Stimulated activated CD8-positive, alpha-beta memory T cell treated with anti-CD3 and anti-CD28 coated beads, Interleukin-7, amount 100 ng/mL, for 1 hour (primary cell): ENCODE data around the gene RRP9.
"Not testable (repeated sequence)": the region's sequence is repeated elsewhere in the genome, so short reads cannot be mapped to it uniquely, and the experiment has no call there.

Source experiments
- DNase-seq, 2 donors: peaks; one replicate each; pipeline ENCODE4 v3.0.0-alpha.2; 2020; ENCODE audit warnings: low read depth in 2 of 2

The RRP9 gene, protein sequence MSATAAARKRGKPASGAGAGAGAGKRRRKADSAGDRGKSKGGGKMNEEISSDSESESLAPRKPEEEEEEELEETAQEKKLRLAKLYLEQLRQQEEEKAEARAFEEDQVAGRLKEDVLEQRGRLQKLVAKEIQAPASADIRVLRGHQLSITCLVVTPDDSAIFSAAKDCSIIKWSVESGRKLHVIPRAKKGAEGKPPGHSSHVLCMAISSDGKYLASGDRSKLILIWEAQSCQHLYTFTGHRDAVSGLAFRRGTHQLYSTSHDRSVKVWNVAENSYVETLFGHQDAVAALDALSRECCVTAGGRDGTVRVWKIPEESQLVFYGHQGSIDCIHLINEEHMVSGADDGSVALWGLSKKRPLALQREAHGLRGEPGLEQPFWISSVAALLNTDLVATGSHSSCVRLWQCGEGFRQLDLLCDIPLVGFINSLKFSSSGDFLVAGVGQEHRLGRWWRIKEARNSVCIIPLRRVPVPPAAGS

GRCh38 chr3:51941798-51942602 lies at the start of gene RRP9, which contains the start of gene PARP3:
Gene RRP9, minus strand, starts transcription at chr3:51941904. Its CDS starts 37 bp downstream, at chr3:51941867.
Gene PARP3, plus strand, starts transcription at chr3:51942363. Its CDS starts 993 bp downstream, at chr3:51943356.
- DNase-seq = peak; percentile 98

DNA sequence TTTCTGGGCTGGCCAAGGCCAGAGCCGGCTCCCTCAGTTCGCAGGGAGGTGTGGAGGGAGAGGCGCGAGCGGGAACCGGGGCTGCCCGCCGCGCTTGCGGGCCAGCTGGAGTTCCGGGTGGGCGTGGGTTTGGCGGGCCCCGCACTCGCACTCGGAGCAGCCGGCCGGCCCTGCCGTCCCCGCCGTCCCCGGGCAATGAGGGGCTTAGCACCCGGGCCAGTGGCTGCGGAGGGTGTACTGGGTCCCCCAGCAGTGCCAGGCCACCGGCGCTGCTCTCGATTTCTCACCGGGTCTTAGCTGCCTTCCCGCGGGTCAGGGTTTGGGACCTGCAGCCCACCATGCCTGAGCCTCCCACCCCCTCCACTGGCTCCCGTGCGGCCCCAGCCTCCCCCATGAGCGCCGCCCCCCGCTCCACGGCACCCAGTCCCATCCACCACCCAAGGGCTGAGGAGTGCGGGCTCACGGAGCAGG lies 48.8 kb upstream of the RRP9 start:
- not testable (repeated sequence) for DNase-seq

DNA sequence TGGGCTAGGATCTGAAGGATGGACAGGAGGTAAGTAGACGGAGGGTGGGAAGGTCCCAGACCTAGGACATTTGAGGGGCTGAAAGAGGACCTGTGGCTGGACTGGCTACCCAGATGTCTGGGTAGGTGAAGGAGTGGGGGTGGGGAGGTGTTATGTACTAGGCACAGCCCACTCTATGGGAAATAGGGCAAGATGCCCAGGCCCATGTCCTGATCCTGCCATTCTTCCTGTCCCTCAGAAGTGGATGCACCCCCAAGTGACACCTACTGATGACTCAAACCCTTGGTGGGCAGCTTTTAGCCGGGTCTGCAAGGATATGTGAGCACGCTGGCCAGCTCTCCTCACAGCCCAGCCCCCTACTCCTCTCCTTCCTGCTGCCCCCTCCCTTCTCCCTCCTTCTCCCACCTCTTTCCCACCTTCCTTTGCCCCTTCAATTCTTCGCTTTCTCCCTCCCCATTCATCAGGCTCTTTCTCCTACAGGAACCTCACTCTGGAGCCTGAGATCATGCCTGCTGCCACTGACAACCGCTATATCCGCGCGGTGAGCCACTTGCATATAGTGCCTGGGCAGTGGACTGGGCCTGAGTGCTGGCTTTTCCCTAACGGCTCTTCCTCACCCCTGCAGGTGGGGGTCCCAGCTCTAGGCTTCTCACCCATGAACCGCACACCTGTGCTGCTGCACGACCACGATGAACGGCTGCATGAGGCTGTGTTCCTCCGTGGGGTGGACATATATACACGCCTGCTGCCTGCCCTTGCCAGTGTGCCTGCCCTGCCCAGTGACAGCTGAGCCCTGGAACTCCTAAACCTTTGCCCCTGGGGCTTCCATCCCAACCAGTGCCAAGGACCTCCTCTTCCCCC lies 46.8 kb upstream of the RRP9 start:
- DNase-seq = no peak

GRCh38 chr3:51987568-51987967 lies 45.9 kb upstream of the RRP9 start:
- no peak for DNase-seq

- no peak for DNase-seq
Observed at GRCh38 chr3:51986010-51986947, 44.6 kb upstream of the RRP9 start.

DNA sequence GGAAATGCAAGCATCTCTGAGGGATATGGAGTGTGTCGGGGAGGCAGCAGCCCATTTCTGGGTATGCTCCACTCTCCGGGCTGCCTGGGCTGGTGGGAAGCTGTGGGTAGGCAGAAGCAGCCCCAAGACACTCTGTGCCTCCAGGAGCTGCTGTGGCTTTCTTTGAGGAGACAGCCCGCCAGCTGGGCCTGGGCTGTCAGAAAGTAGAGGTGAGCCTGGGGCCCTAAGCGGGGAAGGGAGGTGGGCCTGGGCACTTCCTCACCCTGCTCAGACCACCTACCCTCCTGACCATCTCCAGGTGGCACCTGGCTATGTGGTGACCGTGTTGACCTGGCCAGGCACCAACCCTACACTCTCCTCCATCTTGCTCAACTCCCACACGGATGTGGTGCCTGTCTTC lies 43.4 kb upstream of the RRP9 start:
- DNase-seq = no peak

- no peak for DNase-seq
Observed at GRCh38 chr3:51984269-51984647, 42.6 kb upstream of the RRP9 start.

GRCh38 chr3:51983578-51984268 lies 42.0 kb upstream of the RRP9 start:
- no peak for DNase-seq

GRCh38 chr3:51982838-51983577 lies 41.3 kb upstream of the RRP9 start, which contains the start of gene ACY1:
Gene ACY1, plus strand, starts transcription at chr3:51983535. Its CDS starts 530 bp downstream, at chr3:51984065.
- peak; percentile 27 to 34 for DNase-seq

DNA sequence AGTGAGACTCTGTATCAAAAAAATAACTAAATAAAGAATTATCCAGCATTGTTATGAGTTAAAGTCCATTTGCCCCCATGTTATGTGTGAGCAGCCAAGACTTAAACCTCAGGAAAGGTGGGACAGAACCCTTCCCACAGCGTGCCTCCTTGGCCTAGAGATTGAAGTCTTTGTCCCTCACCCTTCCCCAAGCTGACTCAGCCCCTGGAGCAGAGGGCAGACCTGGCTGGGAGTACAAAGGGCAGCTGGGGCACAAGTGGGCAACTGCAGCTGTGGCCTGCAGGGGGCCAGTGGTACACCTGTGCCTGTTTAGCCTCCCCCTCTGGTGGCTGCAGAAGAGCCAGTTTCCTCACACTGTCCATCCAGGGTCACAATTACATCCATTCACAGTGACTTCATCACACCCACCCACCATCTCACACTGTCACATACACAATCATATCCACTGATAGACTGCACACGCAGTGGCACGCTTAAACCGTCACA lies 40.7 kb upstream of the RRP9 start:
- no peak for DNase-seq

- DNase-seq = no peak
Observed at GRCh38 chr3:51980253-51980652, 38.5 kb upstream of the RRP9 start.

- DNase-seq = no peak
Observed at GRCh38 chr3:51978143-51978502, 36.4 kb upstream of the RRP9 start.

DNA sequence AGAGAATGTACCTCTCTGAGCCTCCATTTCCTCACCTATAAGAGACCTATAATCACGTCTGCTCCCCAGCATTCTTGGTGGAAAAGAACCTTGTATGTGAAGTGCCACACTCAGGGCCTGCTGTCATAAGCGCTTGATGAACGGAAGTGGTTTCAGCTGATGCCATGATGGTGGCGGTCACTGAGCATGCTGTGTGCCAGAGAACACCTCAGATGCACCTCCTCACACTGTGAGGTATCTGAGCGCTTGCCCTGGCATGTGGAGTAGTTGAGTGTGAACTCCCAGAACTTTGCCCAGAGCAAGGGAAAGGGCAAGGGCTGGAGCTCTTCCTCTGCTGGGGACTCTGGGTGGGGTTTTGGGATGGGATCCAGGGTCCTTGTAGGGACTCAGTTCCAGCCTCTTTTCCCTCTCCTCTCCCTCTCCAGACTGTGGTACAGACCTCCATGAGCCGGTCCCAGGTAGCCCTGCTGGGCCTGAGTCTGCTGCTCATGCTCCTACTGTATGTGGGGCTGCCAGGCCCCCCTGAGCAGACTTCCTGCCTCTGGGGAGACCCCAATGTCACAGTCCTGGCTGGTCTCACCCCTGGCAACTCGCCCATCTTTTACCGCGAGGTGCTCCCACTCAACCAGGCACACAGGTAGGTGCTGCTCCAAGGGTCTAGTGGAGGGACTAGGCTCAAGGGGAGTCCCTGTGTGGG lies 35.9 kb upstream of the RRP9 start:
- DNase-seq = no peak

DNA sequence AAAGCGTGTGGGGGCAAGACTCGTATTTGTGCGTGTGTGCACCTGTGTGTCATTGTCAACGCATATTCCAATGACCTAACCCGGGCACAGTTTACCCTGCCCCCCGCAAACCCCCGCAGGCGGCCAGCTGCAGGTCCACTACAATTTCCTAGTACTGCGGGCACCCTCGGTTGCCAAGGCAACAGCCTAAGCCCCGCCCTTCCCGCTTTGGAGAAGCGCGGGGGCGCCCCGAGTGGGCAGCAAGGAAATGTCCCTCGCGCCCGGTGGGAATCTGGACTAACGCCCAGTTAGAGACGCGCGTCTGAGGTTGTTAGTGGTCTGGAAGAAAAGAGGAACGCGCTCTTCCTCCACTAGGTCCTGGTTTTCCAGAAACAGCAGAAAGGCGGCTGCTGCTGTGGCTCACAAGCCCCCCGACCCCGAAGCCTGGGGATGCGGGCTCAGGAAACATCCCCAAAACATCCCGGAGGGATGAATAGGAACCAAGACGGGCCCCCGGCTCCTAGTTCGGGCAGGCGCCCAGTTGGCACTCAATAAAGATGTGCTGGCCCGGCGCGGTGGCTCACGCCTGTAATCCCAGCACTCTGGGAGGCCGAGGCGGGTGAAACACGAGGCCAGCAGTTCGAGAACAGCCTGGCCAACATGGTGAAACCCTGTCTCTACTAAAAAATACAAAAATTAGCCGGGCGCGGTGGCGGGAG lies 34.3 kb upstream of the RRP9 start:
- no peak for DNase-seq

GRCh38 chr3:51974963-51975851 lies 33.5 kb upstream of the RRP9 start, which contains the start of gene ABHD14A:
Gene ABHD14A, plus strand, starts transcription at chr3:51975064. Its CDS starts 72 bp downstream, at chr3:51975136.
- DNase-seq = peak; percentile 38 to 42

DNA sequence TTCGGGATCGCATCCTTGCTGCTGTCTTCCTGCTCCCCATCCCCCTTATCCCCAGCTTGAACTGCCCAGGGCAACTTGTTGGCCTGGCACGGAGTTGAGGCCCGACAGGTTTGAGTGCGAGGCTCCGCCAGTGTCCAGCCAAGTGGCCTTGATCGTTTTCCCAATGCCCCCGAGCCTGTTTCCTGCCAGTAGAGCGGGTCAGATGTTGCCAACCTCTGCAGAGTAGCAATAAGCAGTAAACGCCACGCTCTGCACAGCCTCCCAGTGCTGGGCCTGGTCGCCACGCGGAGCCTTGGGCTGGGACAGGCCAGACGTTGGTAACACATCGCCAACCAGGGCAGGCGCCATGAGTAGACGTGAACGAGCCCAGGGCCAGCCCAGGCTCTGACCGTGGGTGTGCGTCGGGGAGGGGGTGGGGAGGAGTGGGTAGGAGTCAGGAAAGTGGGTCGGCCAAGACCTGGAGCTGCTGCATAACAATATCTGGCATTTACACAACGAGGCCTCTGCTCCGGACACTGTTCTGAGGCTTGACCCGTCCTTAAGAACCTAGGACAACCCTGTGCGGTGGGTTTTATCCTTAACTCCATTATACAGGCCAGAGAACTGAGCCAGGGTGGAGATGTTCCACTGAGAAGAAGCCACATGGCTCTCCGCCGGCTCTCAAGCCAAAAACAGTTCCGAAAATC lies 32.7 kb upstream of the RRP9 start:
- no peak for DNase-seq
